Chondrocyte (in vitro differentiated cells): Measurements from ENCODE around the gene DCUN1D4. TPM values are rescaled to one million over a fixed set of nuclear protein-coding genes. Genes with fewer than 3 reads are reported as not detected.

Experiments
- DNase-seq: peaks from one replicate; pipeline ENCODE4 v3.0.0; 2021; ENCODE audit warnings: mixed read lengths, low spot score
- H3K27ac Mint-ChIP-seq: one replicate; pipeline ENCODE4 v1.8.0; 2021; ENCODE audit warnings: mild to moderate bottlenecking, moderate library complexity, mixed read lengths; ENCODE audit not compliant: unreplicated experiment
- H3K27me3 Mint-ChIP-seq: 2 replicates; pipeline ENCODE4 v1.8.0; 2021; ENCODE audit warnings: low read depth, mixed read lengths
- H3K36me3 Mint-ChIP-seq: 2 replicates; pipeline ENCODE4 v1.8.0; 2021; ENCODE audit warnings: low read depth, mixed read lengths
- H3K4me1 Mint-ChIP-seq: 2 replicates; pipeline ENCODE4 v1.8.0; 2021; ENCODE audit warnings: low read depth, mild to moderate bottlenecking, mixed read lengths
- H3K4me3 Mint-ChIP-seq: one replicate; pipeline ENCODE4 v1.8.0; 2021; ENCODE audit warnings: mild to moderate bottlenecking, moderate library complexity, mixed read lengths; ENCODE audit not compliant: unreplicated experiment
- H3K9me3 Mint-ChIP-seq: 2 replicates; pipeline ENCODE4 v1.8.0; 2021; ENCODE audit warnings: low read depth, mixed read lengths
- total RNA-seq: library from RNA; stranded (reverse); gene quantifications from 3 replicates; pipeline ENCODE4 v1.2.1, GENCODE V29; 2021
- TF ChIP-seq, protein P1 (sequence below): fragments of 200-600 bp; sonication (generic); IDR thresholded peaks from 2 replicates; pipeline ENCODE4 v1.5.0; 2021; ENCODE audit warnings: antibody characterized with exemption, mild to moderate bottlenecking, moderate library complexity

DCUN1D4 gene
- total RNA-seq, 1 donor from 2014 or later: 74.9 TPM

DNA sequence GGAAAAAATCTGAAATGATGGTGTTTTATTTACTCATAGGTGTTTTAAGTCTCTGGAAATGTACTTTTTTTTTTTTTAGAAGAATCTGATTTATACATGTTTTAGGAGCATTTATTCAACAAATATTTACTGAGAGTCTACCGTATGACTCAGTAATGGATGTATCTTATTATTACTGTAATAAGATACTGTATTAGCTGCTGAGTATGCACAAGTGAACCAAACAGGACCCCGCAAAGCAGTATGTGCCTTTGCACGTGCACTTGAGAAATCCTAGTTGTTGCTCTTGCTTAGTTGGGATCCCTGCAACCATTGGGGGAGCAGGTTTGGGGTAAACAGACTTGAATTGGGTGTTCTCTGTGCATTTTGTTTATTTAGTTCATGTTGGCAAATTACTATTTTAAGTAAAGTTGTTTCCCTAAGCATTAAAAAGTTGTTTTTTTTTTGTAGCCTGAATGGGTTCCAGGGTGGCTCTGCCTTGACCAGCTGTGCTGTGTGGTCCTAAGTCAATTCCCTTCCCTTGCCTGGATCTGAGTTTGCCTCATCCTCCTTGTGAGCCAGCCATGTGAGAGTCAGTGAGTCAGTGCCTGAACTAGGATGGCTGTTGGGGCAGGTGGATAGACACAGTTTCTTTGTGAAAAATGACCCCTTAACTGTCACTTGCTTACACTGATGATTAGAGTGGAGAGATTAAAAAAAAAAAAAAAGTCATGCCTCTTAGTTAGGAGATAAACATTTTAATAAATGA lies 27.7 kb downstream of the DCUN1D4 start:
- peaks cover 30% of the 10 kb centered on the region for H3K4me1 Mint-ChIP-seq
- H3K36me3 Mint-ChIP-seq: peaks cover 33% of the 10 kb centered on the region
- no peak overlapping the region for H3K4me3 Mint-ChIP-seq

DNA sequence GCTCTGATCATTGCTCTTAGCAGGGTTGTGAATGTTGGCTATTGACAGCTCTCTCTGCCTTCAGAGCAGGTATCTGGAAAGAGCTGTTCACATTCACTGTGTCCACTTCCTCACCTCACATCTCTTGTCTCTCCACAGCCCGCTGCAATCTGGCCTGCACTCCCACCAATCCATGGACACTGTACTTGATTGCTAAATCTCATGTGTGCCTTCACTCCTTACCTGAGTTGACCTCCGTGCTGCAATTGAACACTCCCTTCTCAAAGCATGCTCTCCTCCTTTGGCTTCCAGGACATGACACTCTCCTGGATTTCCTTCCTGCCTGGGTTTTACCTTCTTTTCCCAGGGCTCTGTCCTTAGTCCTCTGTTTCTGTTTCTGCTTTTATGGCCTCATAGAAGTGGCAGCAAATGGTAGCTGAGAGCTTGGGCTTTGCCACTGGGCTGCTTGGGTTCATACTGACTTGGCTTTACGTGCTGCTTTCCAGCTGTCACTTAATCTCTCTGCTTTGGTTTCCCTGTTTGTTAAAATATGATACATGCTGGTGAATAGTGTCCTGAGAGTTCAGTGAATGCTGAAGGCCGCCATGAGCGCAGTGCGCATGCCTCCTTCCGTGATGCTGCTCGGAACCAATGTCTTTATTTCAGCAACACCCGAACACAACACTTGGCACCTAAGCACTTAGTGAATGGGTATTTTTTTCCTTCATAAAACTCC lies 29.5 kb downstream of the DCUN1D4 start:
- Mint-ChIP-seq H3K9me3 (no peaks in the 10 kb centered on the region), H3K27ac (no peak overlapping the region), H3K27me3 (no peaks in the 10 kb centered on the region), H3K4me3 (no peak overlapping the region), H3K4me1 (peaks cover 30% of the 10 kb centered on the region), H3K36me3 (peaks cover 34% of the 10 kb centered on the region)
- DNase-seq: no peak
- TF ChIP-seq, protein P1, sequence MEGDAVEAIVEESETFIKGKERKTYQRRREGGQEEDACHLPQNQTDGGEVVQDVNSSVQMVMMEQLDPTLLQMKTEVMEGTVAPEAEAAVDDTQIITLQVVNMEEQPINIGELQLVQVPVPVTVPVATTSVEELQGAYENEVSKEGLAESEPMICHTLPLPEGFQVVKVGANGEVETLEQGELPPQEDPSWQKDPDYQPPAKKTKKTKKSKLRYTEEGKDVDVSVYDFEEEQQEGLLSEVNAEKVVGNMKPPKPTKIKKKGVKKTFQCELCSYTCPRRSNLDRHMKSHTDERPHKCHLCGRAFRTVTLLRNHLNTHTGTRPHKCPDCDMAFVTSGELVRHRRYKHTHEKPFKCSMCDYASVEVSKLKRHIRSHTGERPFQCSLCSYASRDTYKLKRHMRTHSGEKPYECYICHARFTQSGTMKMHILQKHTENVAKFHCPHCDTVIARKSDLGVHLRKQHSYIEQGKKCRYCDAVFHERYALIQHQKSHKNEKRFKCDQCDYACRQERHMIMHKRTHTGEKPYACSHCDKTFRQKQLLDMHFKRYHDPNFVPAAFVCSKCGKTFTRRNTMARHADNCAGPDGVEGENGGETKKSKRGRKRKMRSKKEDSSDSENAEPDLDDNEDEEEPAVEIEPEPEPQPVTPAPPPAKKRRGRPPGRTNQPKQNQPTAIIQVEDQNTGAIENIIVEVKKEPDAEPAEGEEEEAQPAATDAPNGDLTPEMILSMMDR: no peak

More for the DNA sequence above, 27.7 kb downstream of the DCUN1D4 start:
- DNase-seq: no peak
- H3K27me3 Mint-ChIP-seq: no peaks in the 10 kb centered on the region
- peak overlapping the region; percentile 50 for H3K27ac Mint-ChIP-seq
- TF ChIP-seq, protein P1: no peak
- H3K9me3 Mint-ChIP-seq: no peaks in the 10 kb centered on the region

DNA sequence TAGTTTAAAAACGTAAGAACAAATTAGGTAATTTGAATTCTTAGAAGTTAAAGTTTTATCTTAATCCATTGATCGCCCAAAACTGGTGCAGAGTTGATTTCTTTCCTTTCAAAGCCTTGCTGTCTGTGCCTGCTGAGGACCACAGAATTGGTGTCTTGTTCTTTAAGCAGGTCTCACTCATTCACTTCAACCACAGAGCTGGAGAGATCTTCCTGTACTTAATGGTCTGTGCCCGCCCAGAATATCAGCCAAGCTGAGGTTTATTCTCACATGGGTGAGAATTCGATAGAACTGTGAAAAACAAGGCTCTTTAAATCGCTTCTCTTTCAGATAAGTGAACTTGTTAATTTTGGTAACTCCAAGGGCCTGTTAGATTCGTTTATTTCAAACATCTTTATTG lies 31.6 kb downstream of the DCUN1D4 start:
- peaks cover 40% of the 10 kb centered on the region for H3K36me3 Mint-ChIP-seq
- no peaks in the 10 kb centered on the region for H3K27me3 Mint-ChIP-seq
- TF ChIP-seq, protein P1: no peak
- no peaks in the 10 kb centered on the region for H3K9me3 Mint-ChIP-seq
- peaks cover 17% of the 10 kb centered on the region for H3K4me1 Mint-ChIP-seq
- no peak overlapping the region for H3K27ac Mint-ChIP-seq
- no peak for DNase-seq
- no peak overlapping the region for H3K4me3 Mint-ChIP-seq

DNA sequence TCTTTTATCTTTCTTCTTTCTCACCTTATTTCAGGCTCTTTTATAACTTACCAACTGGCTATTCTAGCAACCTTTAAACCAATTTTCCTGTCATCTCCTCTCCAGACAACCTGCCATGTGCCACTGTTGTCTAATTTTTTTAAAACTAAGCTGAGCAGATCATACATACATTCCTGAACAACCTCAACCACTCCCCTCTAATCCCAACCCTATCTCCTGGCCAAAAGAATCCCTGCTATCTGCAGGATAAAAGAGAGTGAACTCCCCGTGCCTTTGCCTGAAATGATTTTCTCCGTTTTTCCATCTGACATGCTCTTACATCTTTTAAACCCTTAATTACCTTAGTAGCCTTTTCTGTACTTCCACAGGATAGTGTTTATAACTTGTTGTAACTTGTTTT lies 35.5 kb downstream of the DCUN1D4 start:
- H3K36me3 Mint-ChIP-seq: peaks cover 37% of the 10 kb centered on the region
- no peak overlapping the region for H3K4me3 Mint-ChIP-seq
- TF ChIP-seq, protein P1: no peak
- no peaks in the 10 kb centered on the region for H3K27me3 Mint-ChIP-seq
- H3K27ac Mint-ChIP-seq: no peak overlapping the region
- no peaks in the 10 kb centered on the region for H3K4me1 Mint-ChIP-seq
- no peak for DNase-seq
- no peaks in the 10 kb centered on the region for H3K9me3 Mint-ChIP-seq

DNA sequence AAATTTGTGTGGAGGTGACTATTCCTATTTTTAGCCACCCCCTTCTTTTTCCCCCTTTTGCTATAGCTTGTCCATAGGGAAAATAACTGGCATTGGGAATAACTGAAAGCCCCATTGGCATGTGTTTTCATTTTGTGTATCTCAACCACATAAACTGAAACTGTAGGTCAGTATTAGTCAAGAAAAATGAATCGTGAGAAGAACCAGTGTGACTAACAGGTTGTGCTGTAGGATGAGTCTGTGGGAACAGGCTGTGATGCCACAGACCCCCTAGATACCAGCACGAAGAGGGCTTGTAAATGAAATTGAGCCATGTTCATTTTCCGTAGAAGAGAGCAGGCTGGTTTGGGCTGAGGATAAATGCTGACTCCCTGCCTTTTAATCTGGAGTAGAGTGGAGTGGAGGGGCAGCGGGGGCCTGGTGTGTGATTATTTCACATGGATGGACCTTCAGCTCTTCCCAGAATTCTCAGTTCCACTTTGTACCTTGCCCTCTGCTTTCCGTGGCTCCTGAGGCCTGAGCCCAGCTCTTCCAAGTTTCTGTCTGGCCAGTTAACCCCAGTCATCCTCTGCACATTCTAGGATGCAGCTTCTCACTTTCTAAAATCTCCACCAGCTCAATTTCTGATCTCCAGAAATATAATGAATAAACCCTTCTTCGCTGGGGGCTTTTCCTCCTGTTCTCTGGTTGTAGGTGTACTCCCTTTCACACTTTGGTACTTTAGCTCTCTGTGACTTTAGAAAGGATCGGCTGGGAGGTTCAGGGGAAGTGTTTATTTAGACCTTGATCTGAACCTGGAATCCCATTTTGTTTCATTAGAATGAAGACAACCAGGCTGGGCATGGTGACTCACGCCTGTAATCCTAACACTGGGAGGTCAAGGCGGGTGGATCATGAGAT lies 37.3 kb downstream of the DCUN1D4 start:
- Mint-ChIP-seq H3K4me1 (no peaks in the 10 kb centered on the region), H3K4me3 (no peak overlapping the region), H3K36me3 (peaks cover 31% of the 10 kb centered on the region), H3K9me3 (no peaks in the 10 kb centered on the region), H3K27ac (peak overlapping the region; percentile 27), H3K27me3 (no peaks in the 10 kb centered on the region)
- no peak for DNase-seq
- TF ChIP-seq, protein P1: no peak
